Endothelial cell (in vitro differentiated cells): ENCODE results near the gene WTAP. TPM values are rescaled to one million over a fixed set of nuclear protein-coding genes. Genes with fewer than 3 reads are reported as not detected.

Experiments used
- DNase-seq: peaks from one replicate; pipeline ENCODE4 v3.0.0; 2021; ENCODE audit warnings: low spot score
- H3K27ac Mint-ChIP-seq: one replicate; pipeline ENCODE4 v1.8.0; 2021; ENCODE audit warnings: mixed read lengths, inconsistent platforms; ENCODE audit not compliant: unreplicated experiment
- H3K27me3 Mint-ChIP-seq: one replicate; pipeline ENCODE4 v1.8.0; 2021; ENCODE audit warnings: mild to moderate bottlenecking, moderate library complexity, mixed read lengths, inconsistent platforms; ENCODE audit not compliant: unreplicated experiment
- H3K36me3 Mint-ChIP-seq: one replicate; pipeline ENCODE4 v1.8.0; 2021; ENCODE audit warnings: mild to moderate bottlenecking, low read depth, mixed read lengths, inconsistent platforms; ENCODE audit not compliant: unreplicated experiment
- H3K4me1 Mint-ChIP-seq: one replicate; pipeline ENCODE4 v1.8.0; 2021; ENCODE audit warnings: mild to moderate bottlenecking, mixed read lengths, inconsistent platforms; ENCODE audit not compliant: unreplicated experiment
- H3K4me3 Mint-ChIP-seq: one replicate; pipeline ENCODE4 v1.8.0; 2021; ENCODE audit warnings: mild to moderate bottlenecking, mixed read lengths, inconsistent platforms; ENCODE audit not compliant: unreplicated experiment
- H3K9me3 Mint-ChIP-seq: one replicate; pipeline ENCODE4 v1.8.0; 2021; ENCODE audit warnings: mixed read lengths, inconsistent platforms; ENCODE audit not compliant: unreplicated experiment
- total RNA-seq: library from RNA; stranded (reverse); fragmentation: NEBNext Ultra II Directional; extraction: Animal tissue kit (Norgen Biotek cat#: 25700); gene quantifications from one replicate; pipeline ENCODE4 v1.2.1, GENCODE V29; 2021; ENCODE audit not compliant: unreplicated experiment
- TF ChIP-seq, protein P1 (sequence below): fragments of 200-600 bp; sonication (generic); IDR thresholded peaks from one replicate; pipeline ENCODE4 v1.5.0; 2021; ENCODE audit warnings: antibody characterized with exemption; ENCODE audit not compliant: unreplicated experiment

WTAP gene
- total RNA-seq, 1 donor from 2014 or later: 95.4 TPM

DNA sequence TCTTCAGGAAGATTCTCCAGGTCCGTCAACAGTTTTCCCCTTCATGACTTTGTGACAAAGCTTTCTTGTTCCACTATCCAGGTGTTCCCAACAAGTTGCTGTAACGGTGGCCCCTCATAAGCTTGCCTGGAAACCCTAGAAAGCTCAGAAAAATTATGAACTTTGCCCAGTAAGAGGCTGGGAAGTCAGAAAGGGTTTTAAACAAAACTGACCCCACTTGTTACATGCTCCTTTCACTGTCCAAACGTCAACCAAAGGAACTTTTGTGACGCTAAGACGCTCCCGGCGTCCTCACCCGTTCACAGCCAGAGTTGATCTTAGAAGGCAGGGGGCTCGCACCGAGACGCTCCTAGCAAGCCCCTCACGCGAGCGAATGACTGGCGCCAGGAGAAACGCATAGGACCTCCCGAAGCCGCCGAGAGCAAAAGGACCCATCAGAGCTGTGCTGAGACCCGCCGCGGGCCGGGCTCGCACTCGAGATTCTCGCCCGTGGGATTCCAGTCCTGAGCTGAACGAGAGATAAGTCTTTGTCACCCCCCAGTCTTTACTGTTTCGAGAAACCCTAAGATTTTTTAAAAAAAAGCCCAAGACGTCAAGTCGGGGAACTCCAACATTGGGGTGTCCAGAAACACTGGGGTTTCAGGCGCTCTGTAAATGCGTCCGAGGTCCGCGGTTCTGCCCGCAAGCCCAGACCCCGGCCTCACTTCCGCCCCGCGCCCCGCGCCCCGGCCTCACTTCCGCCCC lies 34.0 kb downstream of the WTAP start:
- peak; percentile 50 for DNase-seq
- Mint-ChIP-seq H3K4me3 (peak overlapping the region; percentile 94), H3K27ac (peak overlapping the region; percentile 99), H3K9me3 (no peaks in the 10 kb centered on the region), H3K36me3 (peaks cover 32% of the 10 kb centered on the region), H3K27me3 (peaks cover 16% of the 10 kb centered on the region), H3K4me1 (peaks cover 35% of the 10 kb centered on the region)
- TF ChIP-seq, protein P1, sequence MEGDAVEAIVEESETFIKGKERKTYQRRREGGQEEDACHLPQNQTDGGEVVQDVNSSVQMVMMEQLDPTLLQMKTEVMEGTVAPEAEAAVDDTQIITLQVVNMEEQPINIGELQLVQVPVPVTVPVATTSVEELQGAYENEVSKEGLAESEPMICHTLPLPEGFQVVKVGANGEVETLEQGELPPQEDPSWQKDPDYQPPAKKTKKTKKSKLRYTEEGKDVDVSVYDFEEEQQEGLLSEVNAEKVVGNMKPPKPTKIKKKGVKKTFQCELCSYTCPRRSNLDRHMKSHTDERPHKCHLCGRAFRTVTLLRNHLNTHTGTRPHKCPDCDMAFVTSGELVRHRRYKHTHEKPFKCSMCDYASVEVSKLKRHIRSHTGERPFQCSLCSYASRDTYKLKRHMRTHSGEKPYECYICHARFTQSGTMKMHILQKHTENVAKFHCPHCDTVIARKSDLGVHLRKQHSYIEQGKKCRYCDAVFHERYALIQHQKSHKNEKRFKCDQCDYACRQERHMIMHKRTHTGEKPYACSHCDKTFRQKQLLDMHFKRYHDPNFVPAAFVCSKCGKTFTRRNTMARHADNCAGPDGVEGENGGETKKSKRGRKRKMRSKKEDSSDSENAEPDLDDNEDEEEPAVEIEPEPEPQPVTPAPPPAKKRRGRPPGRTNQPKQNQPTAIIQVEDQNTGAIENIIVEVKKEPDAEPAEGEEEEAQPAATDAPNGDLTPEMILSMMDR: no peak

DNA sequence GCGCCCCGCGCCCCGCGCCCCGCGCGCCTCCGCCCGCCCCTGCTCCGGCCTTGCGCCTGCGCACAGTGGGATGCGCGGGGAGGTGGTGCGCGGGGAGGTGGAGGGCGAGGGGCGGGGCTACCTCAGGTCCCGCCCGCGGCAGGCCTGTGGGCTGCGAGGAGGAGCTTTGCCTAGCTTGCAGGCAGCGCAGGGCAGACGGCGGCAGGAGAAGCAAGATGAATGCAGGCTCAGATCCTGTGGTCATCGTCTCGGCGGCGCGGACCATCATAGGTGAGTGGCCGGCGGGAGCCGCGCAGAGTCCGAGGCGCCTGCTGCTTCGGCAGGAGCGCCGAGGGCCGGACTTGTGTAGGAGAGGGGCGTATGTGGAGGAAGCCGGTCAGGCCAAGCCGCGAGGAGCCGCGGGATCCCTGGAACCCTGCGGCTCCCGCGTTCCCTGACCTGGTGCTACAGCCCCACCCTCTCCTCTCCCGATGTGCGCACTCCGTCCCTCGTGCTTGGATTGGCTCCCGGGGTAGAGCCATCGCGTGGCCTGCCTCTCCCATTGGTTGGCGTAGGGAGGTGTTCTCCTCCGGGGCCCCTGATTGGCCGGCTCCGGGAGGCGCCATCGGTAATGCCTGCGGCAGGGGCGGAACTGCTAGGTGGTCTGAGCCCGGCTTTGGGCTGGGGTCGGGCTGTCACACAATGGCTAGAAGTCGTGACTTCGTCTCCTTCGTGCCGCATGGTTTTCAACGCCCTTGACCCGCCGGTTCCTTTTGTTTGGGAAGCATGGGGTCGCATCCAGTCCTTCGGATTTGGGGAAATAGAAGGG lies 34.8 kb downstream of the WTAP start, which contains the start of gene ACAT2:
Gene ACAT2 (plus strand): TSS at position 173 of the 808 bp plus-strand sequence. CDS start 43 bp downstream, at position 216.
- Mint-ChIP-seq H3K36me3 (peaks cover 39% of the 10 kb centered on the region), H3K27me3 (peaks cover 16% of the 10 kb centered on the region), H3K4me1 (peaks cover 35% of the 10 kb centered on the region), H3K4me3 (peak within 1 kb of the TSS; percentile 94), H3K9me3 (no peaks in the 10 kb centered on the region), H3K27ac (peak within 1 kb of the TSS; percentile 99)
- TF ChIP-seq, protein P1: no peak
- DNase-seq: peak; percentile 91

DNA sequence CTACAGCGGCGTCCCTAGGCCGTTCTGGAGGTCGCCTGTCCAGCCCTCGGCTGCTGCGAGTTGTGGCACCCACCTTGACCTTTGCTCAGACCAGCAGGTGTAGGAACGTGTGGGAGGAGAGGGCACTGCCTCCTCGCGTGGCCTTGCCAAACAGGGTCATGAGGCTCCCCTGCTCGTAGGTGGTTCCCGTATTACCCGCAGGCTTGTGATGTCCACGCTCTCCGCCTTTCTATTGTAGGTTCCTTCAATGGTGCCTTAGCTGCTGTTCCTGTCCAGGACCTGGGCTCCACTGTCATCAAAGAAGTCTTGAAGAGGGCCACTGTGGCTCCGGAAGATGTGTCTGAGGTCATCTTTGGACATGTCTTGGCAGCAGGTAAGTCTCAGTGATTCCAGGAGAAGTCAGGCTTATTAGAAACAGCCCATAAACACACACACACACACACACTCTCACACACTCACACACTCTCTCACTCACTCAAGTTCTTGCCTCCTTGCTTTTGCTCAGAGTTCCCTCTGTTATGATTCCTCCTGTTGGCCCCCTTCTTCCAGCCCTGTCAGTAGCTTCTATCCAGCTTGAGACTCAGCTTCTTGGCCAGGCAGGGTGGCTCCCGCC lies 35.5 kb downstream of the WTAP start:
- Mint-ChIP-seq H3K9me3 (no peaks in the 10 kb centered on the region), H3K27me3 (peaks cover 16% of the 10 kb centered on the region), H3K27ac (peak overlapping the region; percentile 50), H3K36me3 (peaks cover 41% of the 10 kb centered on the region), H3K4me3 (peak overlapping the region; percentile 92), H3K4me1 (peaks cover 35% of the 10 kb centered on the region)
- TF ChIP-seq, protein P1: no peak
- DNase-seq: no peak

DNA sequence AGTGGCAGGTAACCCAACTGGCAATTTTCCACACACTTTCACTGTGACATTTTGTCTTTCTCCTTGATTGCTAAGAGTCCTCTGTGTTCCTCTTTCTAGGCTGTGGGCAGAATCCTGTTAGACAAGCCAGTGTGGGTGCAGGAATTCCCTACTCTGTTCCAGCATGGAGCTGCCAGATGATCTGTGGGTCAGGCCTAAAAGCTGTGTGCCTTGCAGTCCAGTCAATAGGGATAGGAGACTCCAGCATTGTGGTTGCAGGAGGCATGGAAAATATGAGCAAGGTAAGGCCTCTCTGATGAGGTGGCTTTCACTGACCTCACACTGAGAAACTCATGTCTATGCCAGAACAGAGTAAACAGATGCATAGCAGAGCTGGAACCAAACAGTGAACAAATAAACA lies 39.6 kb downstream of the WTAP start:
- H3K4me3 Mint-ChIP-seq: no peak overlapping the region
- TF ChIP-seq, protein P1: no peak
- peaks cover 17% of the 10 kb centered on the region for H3K4me1 Mint-ChIP-seq
- peaks cover 58% of the 10 kb centered on the region for H3K36me3 Mint-ChIP-seq
- no peaks in the 10 kb centered on the region for H3K9me3 Mint-ChIP-seq
- DNase-seq: no peak
- peaks cover 10% of the 10 kb centered on the region for H3K27me3 Mint-ChIP-seq
- H3K27ac Mint-ChIP-seq: no peak overlapping the region
